OCI-LY3 (cell line): ENCODE measurements around the gene CTDSPL.

ENCODE experiments used
- EZH2phosphoT487 ChIP-seq: fragments of 200-600 bp; shearing (Covaris generic); IDR thresholded peaks from 2 replicates; pipeline ENCODE4 v1.6.1; 2018; ENCODE audit warnings: antibody characterized with exemption, mixed run types, low read depth
- TF ChIP-seq, protein P1 (sequence below): fragments of 200-600, 300-600 bp; sonication (generic); IDR thresholded peaks from 2 replicates; pipeline ENCODE4 v1.5.1; 2014; ENCODE audit warnings: antibody characterized with exemption, low read length, low read depth

DNA sequence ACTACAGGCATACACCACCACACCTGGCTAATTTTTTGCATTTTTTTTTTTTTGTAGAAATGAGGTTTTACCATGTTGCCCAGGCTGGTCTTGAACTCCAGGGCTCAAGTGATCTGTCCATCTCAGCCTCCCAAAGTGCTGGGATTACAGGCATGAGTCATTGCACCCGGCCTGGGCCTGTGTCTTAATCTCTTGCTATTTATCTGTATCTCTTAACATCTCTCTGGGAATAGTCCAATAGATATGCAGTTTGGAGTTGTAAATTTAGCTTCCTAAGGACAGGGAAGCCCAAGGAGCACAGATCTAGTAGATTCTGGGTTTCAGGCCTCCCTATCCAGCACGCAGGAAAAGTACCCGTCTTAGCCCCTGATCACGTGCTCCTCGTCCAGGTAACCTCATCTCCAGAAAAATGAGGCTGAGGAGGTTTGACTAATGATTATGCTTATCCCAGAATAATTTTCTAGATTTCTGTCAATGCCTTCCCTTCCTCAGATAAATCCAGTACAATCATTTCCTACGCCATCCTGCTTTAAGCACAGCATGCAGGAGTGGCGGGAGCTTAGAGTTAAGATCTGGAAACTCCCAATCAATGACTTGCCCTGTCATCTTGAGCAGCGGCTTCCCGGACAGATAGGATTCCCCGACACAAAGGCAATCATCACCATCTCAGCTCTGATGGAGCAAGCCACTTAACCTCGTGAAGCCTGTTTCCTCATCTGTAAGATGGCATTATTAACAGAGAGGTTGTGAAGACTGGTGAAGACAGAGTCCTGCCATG lies 12.3 kb upstream of the CTDSPL start:
- TF ChIP-seq, protein P1, sequence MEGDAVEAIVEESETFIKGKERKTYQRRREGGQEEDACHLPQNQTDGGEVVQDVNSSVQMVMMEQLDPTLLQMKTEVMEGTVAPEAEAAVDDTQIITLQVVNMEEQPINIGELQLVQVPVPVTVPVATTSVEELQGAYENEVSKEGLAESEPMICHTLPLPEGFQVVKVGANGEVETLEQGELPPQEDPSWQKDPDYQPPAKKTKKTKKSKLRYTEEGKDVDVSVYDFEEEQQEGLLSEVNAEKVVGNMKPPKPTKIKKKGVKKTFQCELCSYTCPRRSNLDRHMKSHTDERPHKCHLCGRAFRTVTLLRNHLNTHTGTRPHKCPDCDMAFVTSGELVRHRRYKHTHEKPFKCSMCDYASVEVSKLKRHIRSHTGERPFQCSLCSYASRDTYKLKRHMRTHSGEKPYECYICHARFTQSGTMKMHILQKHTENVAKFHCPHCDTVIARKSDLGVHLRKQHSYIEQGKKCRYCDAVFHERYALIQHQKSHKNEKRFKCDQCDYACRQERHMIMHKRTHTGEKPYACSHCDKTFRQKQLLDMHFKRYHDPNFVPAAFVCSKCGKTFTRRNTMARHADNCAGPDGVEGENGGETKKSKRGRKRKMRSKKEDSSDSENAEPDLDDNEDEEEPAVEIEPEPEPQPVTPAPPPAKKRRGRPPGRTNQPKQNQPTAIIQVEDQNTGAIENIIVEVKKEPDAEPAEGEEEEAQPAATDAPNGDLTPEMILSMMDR: no peak
- TF ChIP-seq EZH2phosphoT487: no peak
